HG03342 (cell line): ENCODE results near the gene APC.

Experiments used
- ATAC-seq: cut with Tn5 transposase; IDR thresholded peaks from one replicate; pipeline ENCODE4 v1.9.1; 2021; ENCODE audit warnings: mild to moderate bottlenecking, moderate library complexity; ENCODE audit not compliant: unreplicated experiment

The APC gene

GRCh38 chr5:112737463-112738190 lies at the start of gene APC:
Gene APC (plus strand): TSS chr5:112737885. CDS start chr5:112754891, 17,006 bp downstream.
- ATAC-seq: peak; percentile 99

GRCh38 chr5:112689155-112689909 lies 48.4 kb upstream of the APC start:
- ATAC-seq: no peak

GRCh38 chr5:112690605-112691338 lies 46.9 kb upstream of the APC start:
- ATAC-seq: no peak

DNA sequence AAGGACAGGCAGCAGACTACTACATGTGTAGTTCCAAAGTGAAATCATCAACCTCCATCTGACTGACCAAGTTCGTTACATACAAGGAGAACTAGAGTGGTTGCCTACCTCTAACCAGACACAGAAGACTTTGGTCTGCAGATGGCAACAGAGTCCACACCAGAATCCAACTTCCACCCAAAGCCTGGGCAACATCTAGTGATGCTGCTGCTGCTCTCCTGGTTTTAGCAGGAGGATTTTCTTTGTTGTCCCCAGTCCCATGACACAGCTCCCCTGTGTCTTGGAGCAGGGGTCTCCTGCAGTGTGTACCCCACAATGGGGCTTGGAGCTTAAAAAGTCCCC lies 46.4 kb upstream of the APC start:
- ATAC-seq: no peak

DNA sequence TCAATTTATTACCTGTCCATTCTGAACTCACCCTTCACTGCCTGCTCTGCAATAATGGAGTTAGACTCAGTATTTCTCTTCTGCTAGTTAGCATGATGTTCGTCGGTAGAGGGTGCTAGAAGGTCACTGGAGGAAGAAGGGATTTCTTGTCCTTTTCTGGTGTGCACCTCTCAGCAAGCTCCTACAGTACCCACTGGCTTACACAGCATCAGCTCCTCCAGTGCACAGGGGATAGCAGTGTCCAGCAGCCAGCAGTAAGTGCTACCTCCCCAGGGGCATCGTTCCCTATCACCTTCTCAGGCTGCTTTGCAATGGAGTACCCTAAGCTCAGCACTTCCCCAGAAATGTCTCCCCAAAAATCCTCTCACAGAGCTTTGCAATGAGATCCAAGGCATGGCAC lies 45.9 kb upstream of the APC start:
- ATAC-seq: no peak

GRCh38 chr5:112692472-112692871 lies 45.2 kb upstream of the APC start:
- ATAC-seq: no peak

GRCh38 chr5:112693301-112693700 lies 44.4 kb upstream of the APC start:
- no peak for ATAC-seq

- no peak for ATAC-seq
Observed at GRCh38 chr5:112694853-112695709, 42.6 kb upstream of the APC start.

DNA sequence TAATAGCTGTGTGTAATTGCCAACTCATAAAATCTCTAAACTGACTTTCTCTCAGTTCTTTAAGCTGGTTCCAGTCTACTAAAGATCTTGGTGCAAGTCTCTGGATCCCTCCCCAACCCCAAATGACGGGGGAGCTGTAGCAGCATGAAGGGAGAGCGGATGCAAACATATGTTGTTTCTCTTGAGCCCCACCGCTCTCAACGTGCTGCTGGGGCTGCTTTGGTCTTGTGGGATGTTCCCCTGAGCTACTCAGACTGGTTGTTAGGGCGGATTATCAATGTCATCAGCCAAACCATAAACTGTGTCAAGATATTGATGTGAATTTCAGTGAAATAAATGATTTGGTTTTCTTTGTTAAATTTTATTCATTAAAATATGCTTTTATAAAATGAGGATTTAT lies 40.9 kb upstream of the APC start:
- no peak for ATAC-seq

GRCh38 chr5:112697322-112697721 lies 40.4 kb upstream of the APC start:
- no peak for ATAC-seq

- no peak for ATAC-seq
Observed at GRCh38 chr5:112697833-112698232, 39.9 kb upstream of the APC start.

GRCh38 chr5:112703866-112704820 lies 33.5 kb upstream of the APC start:
- ATAC-seq: no peak

- ATAC-seq: no peak
Observed at GRCh38 chr5:112706446-112707016, 31.2 kb upstream of the APC start.

DNA sequence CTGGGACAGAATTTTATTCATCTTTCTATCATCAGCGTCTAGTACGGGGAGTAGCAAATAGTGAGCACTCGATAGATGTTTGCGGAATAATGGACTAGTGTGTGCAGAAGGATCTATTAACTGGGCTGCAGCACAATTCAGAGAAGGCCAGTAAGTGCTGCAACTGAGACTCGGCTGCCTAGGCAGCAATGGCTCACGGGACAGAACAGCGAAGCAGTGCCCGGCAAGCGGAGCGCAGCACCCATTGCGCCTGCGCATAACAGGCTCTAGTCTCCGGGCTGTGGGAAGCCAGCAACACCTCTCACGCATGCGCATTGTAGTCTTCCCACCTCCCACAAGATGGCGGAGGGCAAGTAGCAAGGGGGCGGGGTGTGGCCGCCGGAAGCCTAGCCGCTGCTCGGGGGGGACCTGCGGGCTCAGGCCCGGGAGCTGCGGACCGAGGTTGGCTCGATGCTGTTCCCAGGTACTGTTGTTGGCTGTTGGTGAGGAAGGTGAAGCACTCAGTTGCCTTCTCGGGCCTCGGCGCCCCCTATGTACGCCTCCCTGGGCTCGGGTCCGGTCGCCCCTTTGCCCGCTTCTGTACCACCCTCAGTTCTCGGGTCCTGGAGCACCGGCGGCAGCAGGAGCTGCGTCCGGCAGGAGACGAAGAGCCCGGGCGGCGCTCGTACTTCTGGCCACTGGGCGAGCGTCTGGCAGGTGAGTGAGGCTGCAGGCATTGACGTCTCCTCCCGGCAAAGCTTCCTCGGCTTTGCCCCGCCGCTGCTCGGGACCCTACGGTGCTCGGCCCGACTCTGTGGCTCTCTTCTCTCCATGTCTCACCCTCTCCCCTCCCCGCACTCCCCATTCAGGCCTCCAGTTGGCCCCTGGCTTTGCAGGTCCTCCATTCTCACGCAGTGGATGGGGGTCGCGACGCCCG lies 30.2 kb upstream of the APC start:
- peak; percentile 93 for ATAC-seq

DNA sequence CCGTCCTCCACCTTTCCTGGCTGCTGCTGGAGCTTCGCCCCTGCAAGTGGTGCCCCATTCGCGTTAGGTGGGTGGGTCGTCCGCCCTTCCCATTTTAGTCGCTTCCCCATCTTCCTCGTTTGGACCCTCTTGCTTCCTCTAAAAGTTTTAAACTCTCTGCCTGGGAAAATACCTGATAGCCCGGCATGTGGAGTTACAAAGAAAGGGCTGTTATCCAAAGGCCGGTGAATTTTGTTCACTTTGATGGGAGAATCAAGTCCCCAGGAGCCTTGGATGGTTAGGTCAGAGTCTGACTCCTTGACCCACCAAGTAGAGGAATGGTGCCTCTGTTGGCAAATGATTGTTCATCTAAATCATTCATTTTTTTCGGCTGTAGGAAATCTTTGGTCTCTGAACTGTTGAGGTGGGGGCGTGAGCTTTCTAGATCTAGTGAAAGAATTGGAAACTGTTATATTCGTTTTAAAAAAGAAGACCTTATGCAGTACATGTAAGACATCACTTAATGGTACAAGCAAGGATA lies 29.5 kb upstream of the APC start:
- no peak for ATAC-seq

GRCh38 chr5:112709416-112709815 lies 28.3 kb upstream of the APC start:
- ATAC-seq: no peak

- no peak for ATAC-seq
Observed at GRCh38 chr5:112710896-112711295, 26.8 kb upstream of the APC start.

GRCh38 chr5:112711436-112711835 lies 26.2 kb upstream of the APC start:
- no peak for ATAC-seq
